GM21515 (cell line): Measurements from ENCODE around the gene RAB9A.

Source experiments
- ATAC-seq: cut with Tn5 transposase; IDR thresholded peaks from one replicate; pipeline ENCODE4 v1.9.1; 2021; ENCODE audit not compliant: unreplicated experiment

RAB9A gene

GRCh38 chrX:13742397-13743176 is 53.7 kb downstream of the RAB9A start:
- peak; percentile 89 for ATAC-seq

DNA sequence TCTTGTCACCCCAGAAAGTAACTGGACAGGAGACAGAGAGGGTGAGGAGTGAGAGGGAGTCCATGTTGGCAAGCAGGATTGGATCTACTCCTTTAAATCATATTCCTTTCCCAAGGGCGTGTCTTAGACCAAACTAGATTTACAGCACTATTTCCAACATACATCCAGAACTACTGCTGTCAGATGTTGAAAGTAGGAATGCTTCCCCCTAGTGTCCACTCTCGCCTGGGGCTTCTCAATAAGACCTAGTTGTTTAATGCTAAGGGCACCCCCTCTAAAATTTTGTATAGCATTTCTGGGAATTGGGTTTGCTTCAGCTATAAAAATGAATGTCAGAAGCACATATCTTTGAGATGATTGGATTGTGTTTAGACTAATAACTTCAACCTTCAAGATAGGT is 58.9 kb downstream of the RAB9A start:
- no peak for ATAC-seq

GRCh38 chrX:13748486-13748885 is 59.6 kb downstream of the RAB9A start:
- no peak for ATAC-seq

GRCh38 chrX:13750204-13750603 is 61.3 kb downstream of the RAB9A start:
- ATAC-seq, result no peak

GRCh38 chrX:13750812-13751211 is 61.9 kb downstream of the RAB9A start:
- no peak for ATAC-seq

GRCh38 chrX:13752141-13752540 is 63.2 kb downstream of the RAB9A start:
- no peak for ATAC-seq

- peak; percentile 53 for ATAC-seq
Observed at GRCh38 chrX:13752646-13753045, 63.7 kb downstream of the RAB9A start.

- no peak for ATAC-seq
Observed at GRCh38 chrX:13754765-13755164, 65.8 kb downstream of the RAB9A start.

DNA sequence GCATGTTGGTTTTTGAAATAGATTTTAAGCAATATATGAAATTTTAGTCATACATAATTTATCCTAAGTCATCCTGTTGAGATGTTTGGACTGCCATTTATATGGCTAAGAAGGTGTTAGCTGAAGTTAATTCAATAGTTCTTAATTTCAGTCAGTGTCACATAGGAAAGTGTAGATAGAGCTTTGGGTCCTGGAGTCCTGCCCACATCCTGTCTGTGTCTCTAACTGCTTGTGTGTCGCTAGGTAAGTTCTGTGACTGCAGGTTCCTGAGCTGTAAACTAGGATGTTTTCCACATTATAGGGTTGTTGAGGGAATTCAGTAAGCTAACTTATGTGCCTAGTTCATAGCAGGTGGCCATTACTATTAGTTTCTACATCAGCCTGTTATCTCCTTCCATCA is 66.3 kb downstream of the RAB9A start:
- ATAC-seq, result no peak

DNA sequence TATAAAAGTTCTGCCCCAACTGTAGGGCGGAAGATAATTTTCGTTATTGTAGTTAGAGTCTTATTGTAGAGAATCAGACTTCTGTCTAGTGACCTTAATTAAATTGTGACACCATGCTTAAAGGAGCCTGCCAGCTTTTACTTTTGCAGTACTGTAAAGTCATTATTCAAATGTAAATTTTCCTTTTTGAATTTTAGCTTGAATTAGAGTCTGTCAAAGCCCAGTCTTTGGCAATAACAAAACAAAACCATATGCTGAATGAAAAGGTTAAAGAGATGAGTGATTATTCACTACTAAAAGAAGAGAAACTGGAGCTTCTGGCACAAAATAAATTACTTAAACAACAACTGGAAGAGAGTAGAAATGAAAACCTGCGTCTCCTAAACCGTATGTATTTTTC is 67.5 kb downstream of the RAB9A start:
- ATAC-seq, result no peak

DNA sequence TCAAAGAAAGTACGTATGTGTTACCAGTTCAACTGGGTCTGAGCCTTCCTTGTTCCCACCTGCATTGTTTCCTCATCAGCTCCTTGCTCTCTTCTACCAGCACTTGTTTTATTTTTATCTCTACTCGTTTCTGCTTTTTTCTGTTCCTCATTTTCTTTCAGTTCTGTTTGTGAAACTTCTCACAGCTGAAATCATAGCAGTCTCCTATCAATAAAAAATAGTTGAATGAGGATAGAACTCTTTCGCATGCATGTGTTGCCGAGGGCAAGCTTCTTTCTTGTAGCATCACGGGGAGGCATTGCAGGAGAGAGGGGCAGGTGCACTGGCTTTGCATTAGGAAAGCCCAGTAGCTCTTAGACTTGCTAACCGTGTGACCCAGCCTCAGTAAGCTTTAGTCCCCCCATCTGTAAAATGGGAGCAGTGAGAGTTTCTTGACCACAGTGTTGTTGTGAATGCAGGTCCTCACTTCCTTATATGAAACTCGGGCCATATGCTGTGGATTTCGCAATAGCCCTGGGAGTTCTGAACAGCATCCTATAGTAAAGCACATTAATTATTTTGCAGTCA is 70.3 kb downstream of the RAB9A start:
- ATAC-seq, result peak; percentile 66
